ENCODE data around the gene DNAJA3. TPM values are rescaled to one million over a fixed set of nuclear protein-coding genes. Genes with fewer than 3 reads are reported as not detected.

The DNAJA3 gene
- polyA plus RNA-seq, 1 donor = 39.7 TPM

- DNase-seq = no peak
Observed at GRCh38 chr16:4433914-4434787, 8.5 kb downstream of the DNAJA3 start.

- DNase-seq = no peak
Observed at GRCh38 chr16:4435337-4436067, 9.8 kb downstream of the DNAJA3 start.

DNA sequence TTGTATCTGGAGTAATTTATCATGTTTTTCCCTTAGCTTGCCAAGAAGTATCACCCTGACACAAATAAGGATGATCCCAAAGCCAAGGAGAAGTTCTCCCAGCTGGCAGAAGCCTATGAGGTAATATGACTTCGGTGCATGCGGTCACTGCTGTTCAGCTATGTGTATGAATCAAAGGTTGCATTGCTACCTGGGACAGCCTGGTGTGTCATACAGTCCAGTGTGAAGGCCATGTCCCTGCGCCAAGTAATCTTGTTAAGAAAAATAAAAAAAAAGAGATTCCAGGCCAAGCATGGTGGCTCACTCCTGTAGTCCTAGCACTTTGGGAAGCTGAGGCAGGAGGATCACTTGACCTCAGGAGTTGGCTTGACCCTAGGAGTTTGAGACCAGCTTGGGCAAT lies 11.7 kb downstream of the DNAJA3 start:
- DNase-seq = no peak

DNA sequence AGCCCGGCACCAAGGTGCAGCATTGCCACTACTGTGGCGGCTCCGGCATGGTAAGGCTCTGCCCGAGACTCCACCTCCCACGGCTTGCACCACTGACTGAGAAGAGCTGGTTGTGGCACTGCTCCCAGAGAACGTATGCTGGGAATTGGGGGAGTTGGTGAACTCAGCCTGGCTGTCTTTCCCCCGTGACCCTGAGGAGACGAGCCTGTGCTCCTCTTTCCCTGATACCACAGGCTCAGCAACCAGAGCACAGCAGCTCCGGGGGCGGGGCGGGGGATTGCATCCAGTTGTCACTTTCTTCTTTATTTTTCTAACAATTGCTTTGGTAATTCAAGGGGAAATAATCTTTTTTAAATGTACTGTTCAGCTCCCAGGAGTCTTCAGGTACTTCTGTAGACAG lies 16.7 kb downstream of the DNAJA3 start:
- no peak for DNase-seq

DNA sequence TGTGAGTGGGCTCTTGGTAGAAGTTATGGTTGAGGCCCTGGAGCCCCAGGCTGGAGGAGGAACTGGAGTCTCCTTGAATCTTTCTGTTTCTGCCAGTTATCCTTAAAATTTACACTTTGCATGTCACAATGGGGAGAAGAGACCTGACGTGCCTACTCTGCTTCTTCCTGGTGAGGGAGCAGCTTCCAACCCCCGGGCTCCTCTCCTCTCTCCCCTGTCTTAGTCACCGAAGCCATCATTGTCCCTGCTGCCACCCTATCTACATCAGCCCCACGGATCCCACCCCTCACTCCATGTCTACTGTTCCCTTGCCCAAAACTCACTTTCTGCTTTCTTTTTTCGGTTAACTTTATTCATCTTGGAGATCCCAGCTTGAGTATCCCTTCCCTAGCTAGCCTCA lies 17.6 kb downstream of the DNAJA3 start:
- DNase-seq = no peak

- DNase-seq = no peak
Observed at GRCh38 chr16:4443986-4444385, 18.3 kb downstream of the DNAJA3 start.

GRCh38 chr16:4450430-4450829 lies 24.8 kb downstream of the DNAJA3 start:
- no peak for DNase-seq

- DNase-seq = no peak
Observed at GRCh38 chr16:4450931-4451519, 25.4 kb downstream of the DNAJA3 start.

- no peak for DNase-seq
Observed at GRCh38 chr16:4452674-4453073, 27.0 kb downstream of the DNAJA3 start.

DNA sequence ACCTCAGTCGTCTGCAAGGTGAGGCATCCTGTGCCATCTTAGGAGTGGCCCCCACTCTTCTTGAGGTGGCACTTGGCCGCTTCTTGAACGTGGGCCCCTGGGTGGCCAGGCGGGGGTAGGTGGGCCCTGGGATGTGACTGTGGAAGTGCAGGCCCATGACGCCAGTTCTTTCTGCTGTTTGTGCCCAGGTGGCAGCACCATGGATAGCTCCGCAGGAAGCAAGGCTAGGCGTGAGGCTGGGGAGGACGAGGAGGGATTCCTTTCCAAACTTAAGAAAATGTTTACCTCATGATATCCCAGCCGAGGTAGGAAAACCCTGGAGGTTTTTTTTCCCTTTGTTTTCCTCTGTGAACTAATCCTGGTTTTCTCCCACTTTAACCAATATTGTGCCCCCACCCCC lies 29.0 kb downstream of the DNAJA3 start:
- peak; percentile 3 for DNase-seq

GRCh38 chr16:4455081-4455480 lies 29.4 kb downstream of the DNAJA3 start:
- DNase-seq = no peak

DNA sequence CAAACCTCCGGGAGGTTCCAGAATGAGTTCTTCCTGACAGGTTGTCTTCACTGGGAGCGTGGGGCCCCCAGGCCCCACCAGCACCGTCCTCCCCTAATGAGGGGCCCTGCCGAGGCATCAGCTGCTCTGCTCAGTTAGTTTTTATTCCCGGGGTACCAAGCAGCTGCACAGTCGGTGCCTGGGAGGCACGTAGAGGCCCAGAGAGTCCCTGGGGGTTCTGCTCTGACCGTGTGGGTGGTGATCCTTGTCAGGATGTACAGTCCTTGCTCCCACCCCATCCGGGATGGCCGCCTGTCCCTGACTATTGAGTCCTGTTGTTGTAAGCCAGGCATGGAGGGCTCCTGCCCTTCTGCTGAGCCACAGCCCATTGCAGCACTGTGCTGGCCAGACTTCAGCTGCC lies 30.3 kb downstream of the DNAJA3 start:
- no peak for DNase-seq

DNA sequence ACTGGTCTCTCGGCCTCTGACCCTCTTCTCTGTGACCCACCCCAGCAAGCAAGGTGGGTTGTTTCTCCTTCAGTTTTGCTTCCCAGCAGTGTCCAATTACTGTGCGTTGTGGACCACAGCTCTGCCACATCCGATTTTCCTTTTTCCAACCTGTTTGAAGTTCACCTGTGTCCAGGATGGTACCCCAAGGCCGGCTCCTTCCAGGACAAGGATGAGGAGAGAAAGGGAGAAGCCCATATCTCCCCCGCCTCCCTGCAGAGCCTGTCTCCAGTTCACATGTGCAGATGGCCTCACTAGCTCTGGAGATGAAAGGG lies 35.2 kb downstream of the DNAJA3 start:
- no peak for DNase-seq

DNA sequence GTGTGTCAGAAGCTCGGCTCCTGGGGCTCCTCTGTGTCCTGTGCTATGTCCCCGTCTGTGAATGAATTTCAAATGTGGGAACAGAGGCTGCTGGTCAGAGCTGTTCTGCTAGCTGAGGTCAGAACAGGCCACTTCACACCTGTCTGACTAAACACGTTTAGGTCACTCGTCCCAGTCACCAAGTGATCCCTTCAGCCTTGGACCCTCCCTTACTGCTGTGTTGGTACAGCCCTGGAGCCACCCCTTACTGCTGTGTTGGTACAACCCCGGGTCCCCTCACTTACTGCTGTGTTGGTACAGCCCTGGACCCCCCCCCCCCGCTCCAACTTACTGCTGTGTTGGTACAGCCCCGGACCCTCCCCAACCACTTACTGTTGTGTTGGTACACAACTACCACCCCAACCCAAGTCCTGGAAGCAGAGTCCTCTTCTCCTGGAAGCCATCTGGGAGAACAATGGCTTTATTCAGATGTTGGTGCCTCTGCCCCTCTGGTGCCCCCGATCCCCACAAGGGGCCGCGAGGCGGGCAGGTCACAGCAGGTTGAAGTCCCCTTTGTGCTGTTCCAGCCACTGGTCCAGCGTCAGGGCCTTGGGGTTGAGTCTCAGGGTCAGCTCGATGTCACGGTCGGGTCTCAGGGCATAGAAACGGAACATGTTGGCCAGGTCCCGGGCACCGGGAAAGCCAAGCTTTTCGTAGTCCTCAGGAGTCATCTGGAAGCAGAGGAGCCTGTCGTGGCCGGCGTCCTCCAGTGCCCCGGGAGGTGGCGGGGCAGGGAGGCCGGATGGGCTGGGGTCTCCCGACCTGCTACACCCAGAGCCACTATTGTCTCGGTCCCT lies 35.8 kb downstream of the DNAJA3 start:
- no peak for DNase-seq

GRCh38 chr16:4463522-4464163 lies 38.0 kb downstream of the DNAJA3 start:
- no peak for DNase-seq

- no peak for DNase-seq
Observed at GRCh38 chr16:4465977-4466779, 40.5 kb downstream of the DNAJA3 start.

GRCh38 chr16:4467916-4468315 lies 42.2 kb downstream of the DNAJA3 start:
- DNase-seq = no peak

- DNase-seq = no peak
Observed at GRCh38 chr16:4468972-4469371, 43.3 kb downstream of the DNAJA3 start.

DNA sequence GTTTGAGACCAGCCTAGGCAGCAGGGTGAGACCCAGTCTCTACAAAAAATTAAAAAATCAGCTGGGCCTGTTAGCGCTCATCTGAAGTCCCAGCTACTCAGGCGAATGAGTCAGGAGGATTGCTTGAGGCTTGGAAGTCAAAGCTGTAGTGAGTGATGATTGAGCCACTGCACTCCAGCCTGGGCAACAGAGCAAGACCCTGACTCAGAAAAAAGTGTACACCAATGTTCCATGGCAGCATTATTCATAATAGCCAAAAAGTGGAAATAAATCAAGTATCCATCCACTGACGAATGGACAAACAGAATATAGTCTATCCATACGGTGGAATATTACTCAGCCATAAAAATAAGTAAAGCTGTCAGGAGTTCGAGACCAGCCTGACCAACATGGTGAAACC lies 46.2 kb downstream of the DNAJA3 start:
- no peak for DNase-seq

DNA sequence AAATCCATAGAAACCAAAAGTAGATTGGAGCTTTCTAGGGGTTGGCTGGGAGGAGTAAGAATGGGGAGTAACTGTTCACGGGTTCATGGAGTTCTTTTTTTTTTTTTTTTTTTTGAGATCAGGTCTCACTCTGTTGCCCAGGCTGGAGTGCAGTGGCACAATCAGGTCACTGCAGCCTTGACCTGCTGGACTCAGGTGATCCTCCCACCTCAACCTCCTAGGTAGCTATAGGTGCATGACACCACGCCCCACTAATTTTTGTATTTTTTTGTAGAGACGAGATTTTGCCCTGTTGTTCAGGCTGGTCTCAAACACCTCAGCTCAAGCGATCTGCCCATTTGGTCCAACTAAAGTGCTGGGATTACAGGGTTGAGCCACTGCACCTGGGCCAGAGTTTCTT lies 47.2 kb downstream of the DNAJA3 start:
- DNase-seq = no peak

Data from left kidney (tissue), 2 donors.